Islet precursor cell (in vitro differentiated cells): ENCODE measurements around the gene MKX.
A peak's percentile ranks its signal among the peaks of the same experiment; 100 is the strongest.

Experiments
- DNase-seq: peaks from one replicate; pipeline ENCODE4 v3.0.0-alpha.2; 2018

The MKX gene

GRCh38 chr10:27745732-27746396 is at the start of gene MKX:
Gene MKX (minus strand): TSS chr10:27745819. CDS start chr10:27743415, 2,404 bp downstream.
- peak; percentile 77 for DNase-seq

- no peak for DNase-seq
Measured at GRCh38 chr10:27794157-27794556, 48.5 kb upstream of the MKX start.

GRCh38 chr10:27792216-27792615 is 46.6 kb upstream of the MKX start:
- no peak for DNase-seq

GRCh38 chr10:27784272-27784671 is 38.7 kb upstream of the MKX start:
- no peak for DNase-seq

- peak; percentile 83 for DNase-seq
Measured at GRCh38 chr10:27783660-27784059, 38.0 kb upstream of the MKX start.

GRCh38 chr10:27779462-27780015 is 33.9 kb upstream of the MKX start:
- no peak for DNase-seq

- no peak for DNase-seq
Measured at GRCh38 chr10:27774831-27775230, 29.2 kb upstream of the MKX start.

GRCh38 chr10:27771231-27771630 is 25.6 kb upstream of the MKX start:
- DNase-seq = no peak

GRCh38 chr10:27770181-27770580 is 24.6 kb upstream of the MKX start:
- no peak for DNase-seq

GRCh38 chr10:27760867-27761266 is 15.2 kb upstream of the MKX start:
- DNase-seq = no peak

GRCh38 chr10:27759483-27760272 is 14.1 kb upstream of the MKX start:
- DNase-seq = no peak

GRCh38 chr10:27752673-27753237 is 7.1 kb upstream of the MKX start:
- no peak for DNase-seq

- DNase-seq = no peak
Measured at GRCh38 chr10:27748601-27749000, 3.0 kb upstream of the MKX start.

- no peak for DNase-seq
Measured at GRCh38 chr10:27747096-27747451, 1.5 kb upstream of the MKX start.

- DNase-seq = no peak
Measured at GRCh38 chr10:27746397-27747095, 927 bp upstream of the MKX start.

- DNase-seq = peak; percentile 61
Measured at GRCh38 chr10:27744802-27745731, 552 bp downstream of the MKX start.

GRCh38 chr10:27743877-27744801 is 1.5 kb downstream of the MKX start:
- DNase-seq = peak; percentile 74

GRCh38 chr10:27743012-27743876 is 2.4 kb downstream of the MKX start:
- peak; percentile 67 for DNase-seq

- DNase-seq = peak; percentile 84
Measured at GRCh38 chr10:27742195-27743011, 3.2 kb downstream of the MKX start.
